IPS DF 4.7 (cell line): ENCODE measurements around the gene RPL5.

Experiments
- DNase-seq: peaks from one replicate; pipeline ENCODE4 v3.0.0-alpha.2; 2013; ENCODE audit warnings: low spot score; ENCODE audit errors: extremely low read depth

Gene RPL5

GRCh38 chr1:92854101-92854785 lies 22.4 kb downstream of the RPL5 start:
- DNase-seq, result no peak

- DNase-seq, result no peak
These were observed 23.4 kb downstream of the RPL5 start for GRCh38 chr1:92855236-92855635.

- DNase-seq, result no peak
These were observed 26.0 kb downstream of the RPL5 start for GRCh38 chr1:92857817-92858216.

- peak; percentile 33 for DNase-seq
These were observed 26.9 kb downstream of the RPL5 start for GRCh38 chr1:92858564-92859399.

DNA sequence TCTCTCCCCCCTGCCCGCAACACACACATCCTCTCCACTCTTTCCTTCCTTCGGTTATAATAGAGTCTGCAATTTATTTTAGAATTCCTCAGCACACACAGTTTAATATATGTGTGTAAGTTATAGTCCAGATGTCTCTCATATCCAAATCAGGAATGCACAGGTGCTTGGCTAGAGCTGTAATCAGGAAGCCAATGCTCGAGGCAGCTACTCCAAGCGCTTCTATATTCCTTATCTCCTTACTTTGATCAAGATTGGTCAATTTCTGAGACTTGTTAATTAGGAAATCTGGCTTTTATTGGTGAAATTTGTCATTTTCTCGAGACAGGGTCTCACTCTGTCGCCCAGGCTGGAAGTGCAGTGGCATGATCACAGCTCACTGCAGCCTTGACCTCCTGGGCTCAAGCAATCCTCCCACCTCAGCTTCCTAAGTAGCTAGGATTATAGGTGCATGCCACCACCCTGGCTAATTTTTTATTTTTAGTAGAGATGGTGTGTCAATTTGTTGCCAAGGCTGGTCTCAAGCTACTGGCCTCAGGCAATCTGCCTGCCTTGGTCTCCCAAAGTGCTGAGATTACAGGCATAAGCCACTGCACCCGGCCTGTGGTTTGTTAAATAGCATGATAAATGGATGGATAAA lies 27.7 kb downstream of the RPL5 start:
- DNase-seq, result no peak

DNA sequence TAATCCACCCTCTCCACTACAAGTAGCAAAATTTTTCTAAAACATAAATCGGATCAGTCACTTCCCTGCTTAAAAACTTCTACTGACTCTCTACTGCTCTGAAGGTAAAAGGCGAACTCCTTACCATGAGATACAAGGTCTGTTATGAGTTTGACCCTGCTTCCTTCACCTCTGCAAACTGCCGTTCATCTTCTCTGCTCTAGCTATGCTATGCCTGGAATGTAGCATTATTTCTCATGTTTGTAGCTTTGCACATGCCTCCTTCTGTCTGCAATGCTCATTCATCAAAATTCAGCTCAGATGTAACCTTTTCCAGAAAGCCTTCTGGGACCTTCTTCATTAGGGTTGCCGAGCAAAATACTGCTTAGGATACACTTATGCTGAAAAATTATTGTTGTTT lies 30.8 kb downstream of the RPL5 start:
- no peak for DNase-seq

GRCh38 chr1:92864131-92864530 lies 32.3 kb downstream of the RPL5 start:
- no peak for DNase-seq

DNA sequence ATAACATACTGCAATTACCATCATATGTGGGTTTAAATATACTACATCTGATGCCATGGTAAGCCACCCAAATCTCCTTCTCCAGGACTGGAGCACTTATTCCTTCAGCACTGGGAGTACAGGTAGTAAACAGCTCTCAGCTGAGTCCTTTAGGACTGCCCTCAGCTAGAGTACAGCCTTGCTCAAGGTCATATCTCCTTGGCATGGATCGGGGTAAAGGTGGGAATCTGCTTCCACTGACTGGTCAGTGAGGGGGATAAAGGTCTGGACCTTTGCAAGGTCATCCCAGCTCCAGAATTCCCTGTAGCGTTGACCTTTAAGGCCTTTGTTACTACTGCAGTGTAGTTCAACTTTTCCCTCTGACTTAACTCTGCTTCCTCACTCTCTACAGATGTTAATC lies 38.8 kb downstream of the RPL5 start:
- DNase-seq, result no peak

DNA sequence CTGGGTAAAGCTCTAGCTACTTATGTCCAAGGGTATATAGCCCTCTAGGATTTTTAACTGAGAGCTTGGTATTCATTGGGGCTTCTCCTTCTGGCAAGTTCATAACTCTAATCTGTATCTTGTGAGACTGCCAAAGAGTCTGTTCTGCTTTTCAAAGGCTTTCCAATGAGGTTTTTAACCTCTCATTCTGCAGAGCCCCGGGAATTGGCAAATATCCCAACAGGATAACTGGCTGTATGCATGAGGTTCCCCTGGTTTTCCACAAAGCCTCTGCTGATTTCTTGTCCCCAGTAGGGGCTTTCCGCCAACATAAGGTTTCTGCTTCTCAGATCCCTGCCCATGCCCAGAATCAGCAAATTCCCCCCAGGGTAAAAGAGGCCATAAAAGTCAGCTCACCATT lies 40.9 kb downstream of the RPL5 start:
- DNase-seq, result no peak

DNA sequence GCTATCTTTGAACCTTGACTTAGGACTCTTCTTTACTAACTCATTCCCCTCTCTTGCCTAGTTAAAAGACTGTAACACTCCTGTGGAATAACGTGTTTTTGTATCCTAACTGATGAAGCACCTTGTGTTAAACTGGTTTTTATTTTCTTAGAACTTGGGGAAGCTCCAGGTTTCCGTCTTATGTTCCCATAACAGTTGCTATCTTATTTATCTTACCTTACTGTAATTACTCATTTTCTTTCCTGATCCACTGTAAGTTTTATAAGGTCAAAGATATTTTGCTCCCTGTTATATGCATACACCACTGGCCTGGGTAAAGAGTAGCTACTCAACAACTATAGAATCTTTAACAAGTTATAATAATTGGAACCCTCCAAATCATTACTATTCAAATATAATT lies 43.1 kb downstream of the RPL5 start:
- no peak for DNase-seq

GRCh38 chr1:92876351-92876750 lies 44.5 kb downstream of the RPL5 start:
- no peak for DNase-seq

DNA sequence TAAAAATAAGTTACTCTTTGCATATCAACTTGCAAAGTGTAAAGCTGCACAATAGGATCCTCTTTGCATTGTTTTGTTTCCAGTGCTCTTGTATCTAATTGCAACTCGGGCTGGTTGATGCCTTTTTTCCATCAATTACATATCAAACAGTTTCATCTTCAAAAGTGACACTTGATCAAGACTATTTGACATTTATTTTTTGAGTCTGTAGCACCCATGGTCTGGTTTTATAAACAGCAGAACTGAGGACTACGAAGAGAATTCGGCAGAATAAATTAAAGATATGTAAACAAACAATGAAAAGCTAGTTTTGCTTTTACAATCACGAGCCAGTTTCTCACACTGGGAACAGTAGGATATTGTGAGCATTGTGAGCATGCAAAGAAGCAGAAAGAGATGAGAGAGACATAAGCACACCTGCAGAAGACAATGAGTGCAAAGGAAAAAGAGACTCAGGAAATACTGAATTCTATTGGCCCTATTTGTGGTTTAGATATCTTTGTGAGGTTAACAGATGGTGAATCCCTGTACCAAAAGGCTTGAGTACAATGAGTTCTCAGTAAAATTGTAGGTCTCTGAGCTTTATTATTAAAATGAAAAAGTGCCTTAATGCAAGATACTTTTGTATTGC lies 45.4 kb downstream of the RPL5 start:
- DNase-seq, result no peak

- no peak for DNase-seq
These were observed 46.0 kb downstream of the RPL5 start for GRCh38 chr1:92877792-92878191.

- DNase-seq, result no peak
These were observed 47.6 kb downstream of the RPL5 start for GRCh38 chr1:92879316-92879968.

GRCh38 chr1:92881391-92881790 lies 49.6 kb downstream of the RPL5 start:
- no peak for DNase-seq

DNA sequence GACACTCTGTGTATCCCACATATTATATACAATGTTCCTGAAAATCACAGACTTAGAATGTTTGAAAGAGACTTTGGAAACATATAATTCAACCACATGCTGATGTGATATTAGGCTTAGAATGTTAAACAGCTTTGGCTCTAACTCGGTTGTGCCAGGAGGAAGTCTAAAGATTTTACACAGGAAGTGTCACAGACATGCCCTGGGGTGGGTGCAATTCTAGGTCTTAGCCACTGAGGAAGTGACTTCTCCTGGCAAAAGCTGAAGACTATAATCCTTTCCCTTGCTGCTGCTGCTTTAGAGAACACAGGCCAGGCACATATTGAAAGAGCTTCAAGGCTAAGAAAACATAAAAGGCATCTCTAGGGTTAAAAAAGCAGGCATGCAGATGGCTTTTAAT lies 51.0 kb downstream of the RPL5 start:
- DNase-seq, result no peak

GRCh38 chr1:92883297-92883696 lies 51.5 kb downstream of the RPL5 start:
- no peak for DNase-seq

DNA sequence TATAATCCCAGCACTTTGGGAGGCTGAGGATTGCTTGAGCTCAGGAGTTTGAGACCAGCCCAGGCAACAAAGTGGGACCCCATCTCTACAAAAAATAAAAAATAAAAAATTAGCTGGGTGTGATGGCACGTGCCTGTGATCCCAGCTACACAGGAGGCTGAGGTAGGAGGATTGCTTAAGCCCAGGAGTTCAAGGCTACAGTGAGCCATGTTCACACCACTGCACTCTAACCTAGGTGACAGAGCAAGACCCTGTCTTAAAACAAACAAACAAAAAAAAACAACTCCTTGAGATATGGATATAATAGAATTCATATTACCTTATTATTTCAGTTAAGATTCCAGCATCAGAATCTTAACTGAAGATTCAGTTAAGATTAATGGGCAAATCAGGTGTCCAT lies 52.4 kb downstream of the RPL5 start:
- DNase-seq, result no peak

DNA sequence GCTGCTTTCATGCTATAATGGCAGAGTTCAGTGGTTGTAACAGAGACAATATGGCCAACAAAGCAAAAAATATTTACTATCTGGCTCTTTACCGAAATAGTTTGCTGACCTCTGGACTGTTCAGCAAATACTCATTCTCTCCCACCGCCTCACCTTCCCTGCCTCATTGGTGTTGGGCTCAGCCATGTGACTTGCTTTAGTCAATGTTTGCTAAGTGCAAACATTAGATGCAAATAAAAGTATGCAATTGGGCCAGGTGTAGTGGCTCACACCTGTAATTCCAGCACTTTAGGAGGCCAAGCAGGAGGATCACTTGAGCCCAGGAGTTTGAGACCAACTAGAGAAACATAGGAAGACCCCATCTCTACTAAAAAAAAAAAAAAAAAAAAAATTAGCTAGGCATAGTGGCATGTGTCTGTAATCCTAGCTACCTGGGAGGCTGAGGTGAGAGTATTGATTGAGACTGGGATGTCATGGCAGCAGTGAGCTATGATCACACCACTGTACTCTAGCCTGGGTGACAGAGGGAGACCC lies 55.1 kb downstream of the RPL5 start:
- no peak for DNase-seq

GRCh38 chr1:92887465-92887864 lies 55.6 kb downstream of the RPL5 start:
- DNase-seq, result no peak
